Endothelial cell of umbilical vein (primary cell): ENCODE results near the gene DCK. TPM values are rescaled to one million over a fixed set of nuclear protein-coding genes. Genes with fewer than 3 reads are reported as not detected.

Experiments used
- BruUV-seq: library from RNA; stranded (reverse); fragments of 400-500 nt; replicated peaks from 2 replicates; lab custom pipeline; 2021; lab: Mats Ljungman, UMichigan
- CTCF ChIA-PET: fragments of 300-600, 350-600 bp; sonication (Branson Sonifier 250); formaldehyde crosslinking; loops from one replicate; lab custom pipeline; 2021; ENCODE audit warnings: antibody characterized with exemption, inconsistent platforms; lab: Charles Lee
- POLR2A ChIA-PET: fragments of 300-600, 350-600 bp; sonication (Branson Sonifier 250); formaldehyde crosslinking; loops from one replicate; lab custom pipeline; 2021; ENCODE audit warnings: antibody characterized with exemption, inconsistent platforms; lab: Charles Lee
- DNase-seq: peaks from one replicate; pipeline ENCODE4 v3.0.0-alpha.2; 2011; ENCODE audit warnings: low read depth, low spot score
- FAIRE-seq: peaks from 2 replicates; lab custom pipeline; 2011; peaks lifted over from hg19 to GRCh38; lab: Jason Lieb, UNC
- H2AFZ ChIP-seq: 2 replicates; pipeline ENCODE4 v1.6.0; 2012; ENCODE audit warnings: low read depth, low read length, control low read depth, inconsistent platforms
- H3K27ac ChIP-seq: 2 replicates; pipeline ENCODE4 v1.5.1; 2011; ENCODE audit warnings: low read depth, mild to moderate bottlenecking, control low read depth, low read length, moderate library complexity; ENCODE audit not compliant: insufficient read depth
- H3K27me3 ChIP-seq, 2 experiments: 2 replicates each; pipeline versions ENCODE4 v1.6.0 to v1.6.1; 2011; ENCODE audit warnings: low read length in 2 of 2, mixed read lengths in 1 of 2; ENCODE audit not compliant: control insufficient read depth in 2 of 2, insufficient read depth in 2 of 2
- H3K36me3 ChIP-seq, 2 experiments: 2 replicates in 1 of 2; 3 replicates in 1 of 2; pipeline ENCODE4 v1.5.1; 2011; ENCODE audit warnings: low read length in 2 of 2, mild to moderate bottlenecking in 1 of 2, moderate library complexity in 1 of 2; ENCODE audit not compliant: control insufficient read depth in 2 of 2, insufficient read depth in 2 of 2; ENCODE audit errors: extremely low read depth in 1 of 2
- H3K4me1 ChIP-seq: 3 replicates; pipeline ENCODE4 v1.5.1; 2011; ENCODE audit warnings: mild to moderate bottlenecking, low read length; ENCODE audit not compliant: control insufficient read depth, insufficient read depth; ENCODE audit errors: extremely low read depth
- H3K4me2 ChIP-seq: 2 replicates; pipeline ENCODE4 v1.6.1; 2011; ENCODE audit warnings: low read length, control low read depth, mixed read lengths; ENCODE audit not compliant: insufficient read depth
- H3K4me3 ChIP-seq, 3 experiments: fragments of 200-600 bp in 1 of 3; sonication (generic), shearing (Covaris generic) in 1 of 3; replicated peaks in 1 of 3; 2 replicates each; pipeline ENCODE4 v1.5.1; 2011 to 2016; ENCODE audit warnings: control low read depth in 3 of 3, low read length in 3 of 3, mild to moderate bottlenecking in 2 of 3, inconsistent platforms in 1 of 3, low read depth in 1 of 3, moderate library complexity in 1 of 3; ENCODE audit not compliant: insufficient read depth in 1 of 3
- H3K79me2 ChIP-seq: 2 replicates; pipeline ENCODE4 v1.6.0; 2012; ENCODE audit warnings: low read length, inconsistent platforms; ENCODE audit not compliant: control insufficient read depth, insufficient read depth
- H3K9ac ChIP-seq: replicated peaks from 2 replicates; pipeline ENCODE3; 2011; ENCODE audit warnings: low read length, control low read depth; ENCODE audit not compliant: insufficient read depth; ENCODE audit errors: extremely low read depth
- H3K9me1 ChIP-seq: replicated peaks from 3 replicates; pipeline ENCODE4 v1.6.0; 2011; ENCODE audit warnings: mild to moderate bottlenecking, low read length; ENCODE audit not compliant: control insufficient read depth, insufficient read depth; ENCODE audit errors: extremely low read depth
- H3K9me3 ChIP-seq: replicated peaks from 2 replicates; pipeline ENCODE4 v1.5.1; 2012; ENCODE audit warnings: low read length, inconsistent platforms; ENCODE audit not compliant: control insufficient read depth, insufficient read depth
- H4K20me1 ChIP-seq: replicated peaks from 2 replicates; pipeline ENCODE3; 2011; ENCODE audit warnings: mild to moderate bottlenecking, low read length; ENCODE audit not compliant: control insufficient read depth, insufficient read depth; ENCODE audit errors: extremely low read depth
- EZH2 ChIP-seq: IDR thresholded peaks from 2 replicates; pipeline ENCODE4 v1.6.1; 2012; ENCODE audit warnings: borderline replicate concordance, low read depth, mild to moderate bottlenecking, moderate library complexity, low read length, inconsistent platforms; ENCODE audit not compliant: severe bottlenecking
- FOS ChIP-seq: IDR thresholded peaks from 2 replicates; pipeline ENCODE4 v1.6.1; 2011; ENCODE audit warnings: mild to moderate bottlenecking, low read length, moderate library complexity, borderline replicate concordance; ENCODE audit not compliant: insufficient read depth
- GATA2 ChIP-seq: IDR thresholded peaks from 2 replicates; pipeline ENCODE4 v1.7.0; 2011; ENCODE audit warnings: low read depth, mild to moderate bottlenecking, moderate library complexity, mixed read lengths, low read length; ENCODE audit not compliant: insufficient read length, insufficient read depth
- JUN ChIP-seq: IDR thresholded peaks from 2 replicates; pipeline ENCODE4 v1.6.1; 2011; ENCODE audit warnings: borderline replicate concordance, low read depth; ENCODE audit not compliant: insufficient read length, insufficient read depth
- MYC ChIP-seq: IDR thresholded peaks from one replicate; pipeline ENCODE4 v1.6.1; 2011; ENCODE audit warnings: mild to moderate bottlenecking, low read depth, low read length
- POLR2A ChIP-seq: IDR thresholded peaks from 2 replicates; pipeline ENCODE4 v1.6.1; 2012; ENCODE audit warnings: low read depth, mild to moderate bottlenecking, control low read depth, low read length
- POLR2AphosphoS5 ChIP-seq: IDR thresholded peaks from 2 replicates; pipeline ENCODE4 v1.6.1; 2012; ENCODE audit warnings: low read depth, mild to moderate bottlenecking, control low read depth, low read length, moderate library complexity; ENCODE audit not compliant: insufficient read depth
- dilution Hi-C: fragments of 300-500 bp; cut with MboI; formaldehyde crosslinking; loops from one replicate; pipeline ENCODE4 v1.15.0; 2019; ENCODE audit warnings: low sequenced_read_pairs; ENCODE audit not compliant: extremely low pct_ligation_motif_present
- intact Hi-C: fragments of 100-400 bp; cut with micrococcal nuclease; formaldehyde crosslinking; loops from one replicate; pipeline ENCODE4 v1.10.0; 2022
- polyA plus RNA-seq, 4 experiments: library from polyadenylated mRNA; depleted of rRNA in 3 of 4; stranded (reverse) in 3 of 4; unstranded in 1 of 4; fragments of >200 nt; gene quantifications; 2 replicates each; pipeline versions ENCODE4 v1.2.1 to v1.2.3, GENCODE V29; 2011 to 2012; ENCODE audit warnings: missing spikeins in 1 of 4
- total RNA-seq: library from RNA; stranded (reverse); gene quantifications from 2 replicates; pipeline ENCODE4 v1.2.3, GENCODE V29; 2021
- TF ChIP-seq, protein P1 (sequence below), 2 donors: IDR thresholded peaks; 1 replicate in 1 of 2; 2 replicates in 1 of 2; pipeline ENCODE4 v1.5.1; 2011; ENCODE audit warnings: low read length in 2 of 2, mild to moderate bottlenecking in 2 of 2, moderate library complexity in 2 of 2, control low read depth in 1 of 2, inconsistent platforms in 1 of 2, low read depth in 1 of 2; ENCODE audit not compliant: insufficient read depth in 1 of 2; ENCODE audit errors: extremely low read depth in 1 of 2
- TF ChIP-seq, protein P2 (sequence below): IDR thresholded peaks from 2 replicates; pipeline ENCODE4 v1.6.1; 2011; ENCODE audit not compliant: insufficient read depth, insufficient read length

DCK gene
- total and polyA plus RNA-seq, 2 donors (not counting 3 experiments of a cell fraction or from before 2014, with no cell fraction given), result 4.8 to 19.9 TPM

DNA sequence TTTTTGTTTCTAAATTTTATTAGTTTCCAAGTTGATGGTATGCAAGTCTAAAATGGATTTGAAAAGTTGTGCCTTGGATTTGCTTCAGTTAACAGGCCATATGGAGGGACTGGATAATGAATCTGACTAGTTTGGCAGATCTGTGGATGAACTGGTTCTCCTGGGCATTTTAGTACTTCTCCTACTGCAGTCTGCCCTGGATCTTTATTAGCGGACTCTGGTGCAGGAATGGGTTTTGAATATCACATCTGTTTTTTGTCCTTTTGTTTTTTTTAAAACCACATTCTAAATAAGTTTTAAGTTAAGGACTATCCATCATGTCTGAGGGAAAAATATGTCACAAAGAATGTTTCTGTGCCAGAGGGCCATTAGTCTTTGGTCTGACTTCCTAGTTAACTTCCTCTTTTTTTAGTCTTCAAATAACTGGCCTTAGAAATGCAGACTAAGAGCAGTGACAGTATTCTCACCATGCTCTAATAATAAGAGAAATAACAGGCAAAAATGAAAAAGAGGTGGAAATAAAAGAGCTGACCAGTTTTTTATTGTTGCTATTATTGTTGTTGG lies 13.9 kb upstream of the DCK start:
- no peaks in the 10 kb centered on the region for H4K20me1 ChIP-seq
- intact Hi-C loops (no loop called here), dilution Hi-C loops (no loop called here)
- no peaks in the 10 kb centered on the region for H3K36me3 ChIP-seq
- H3K27ac ChIP-seq, result no peak overlapping the region
- H3K9me3 ChIP-seq, result no peaks in the 10 kb centered on the region
- H3K79me2 ChIP-seq, result no peaks in the 10 kb centered on the region
- no peak overlapping the region for H3K4me3 ChIP-seq
- no TSS peak for BruUV-seq
- DNase-seq, result peak; percentile 53
- no peak for FAIRE-seq
- H3K4me2 ChIP-seq, result no peak overlapping the region
- ChIA-PET POLR2A (no interaction called here), CTCF (no interaction called here)
- H3K27me3 ChIP-seq, result no peaks in the 10 kb centered on the region
- TF ChIP-seq POLR2AphosphoS5 (no peak), GATA2 (no peak), MYC (no peak), JUN (no peak), POLR2A (no peak), EZH2 (no peak), FOS (no peak)
- TF ChIP-seq, protein P1, sequence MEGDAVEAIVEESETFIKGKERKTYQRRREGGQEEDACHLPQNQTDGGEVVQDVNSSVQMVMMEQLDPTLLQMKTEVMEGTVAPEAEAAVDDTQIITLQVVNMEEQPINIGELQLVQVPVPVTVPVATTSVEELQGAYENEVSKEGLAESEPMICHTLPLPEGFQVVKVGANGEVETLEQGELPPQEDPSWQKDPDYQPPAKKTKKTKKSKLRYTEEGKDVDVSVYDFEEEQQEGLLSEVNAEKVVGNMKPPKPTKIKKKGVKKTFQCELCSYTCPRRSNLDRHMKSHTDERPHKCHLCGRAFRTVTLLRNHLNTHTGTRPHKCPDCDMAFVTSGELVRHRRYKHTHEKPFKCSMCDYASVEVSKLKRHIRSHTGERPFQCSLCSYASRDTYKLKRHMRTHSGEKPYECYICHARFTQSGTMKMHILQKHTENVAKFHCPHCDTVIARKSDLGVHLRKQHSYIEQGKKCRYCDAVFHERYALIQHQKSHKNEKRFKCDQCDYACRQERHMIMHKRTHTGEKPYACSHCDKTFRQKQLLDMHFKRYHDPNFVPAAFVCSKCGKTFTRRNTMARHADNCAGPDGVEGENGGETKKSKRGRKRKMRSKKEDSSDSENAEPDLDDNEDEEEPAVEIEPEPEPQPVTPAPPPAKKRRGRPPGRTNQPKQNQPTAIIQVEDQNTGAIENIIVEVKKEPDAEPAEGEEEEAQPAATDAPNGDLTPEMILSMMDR (IDR thresholded peaks at IDR 0.05; ENCODE audit: extremely low read depth in 1 of 2, insufficient read depth in 1 of 2, low read depth in 1 of 2, low read length in 2 of 2), result no peak
- TF ChIP-seq, protein P2, sequence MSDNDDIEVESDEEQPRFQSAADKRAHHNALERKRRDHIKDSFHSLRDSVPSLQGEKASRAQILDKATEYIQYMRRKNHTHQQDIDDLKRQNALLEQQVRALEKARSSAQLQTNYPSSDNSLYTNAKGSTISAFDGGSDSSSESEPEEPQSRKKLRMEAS, result no peak
- no peak overlapping the region for H3K9ac ChIP-seq
- no peaks in the 10 kb centered on the region for H3K9me1 ChIP-seq
- H2AFZ ChIP-seq, result no peak overlapping the region
- H3K4me1 ChIP-seq, result peaks cover 14% of the 10 kb centered on the region
